H54 (cell line): Measurements from ENCODE around the gene YAP1.
"Not testable (repeated sequence)": the region's sequence is repeated elsewhere in the genome, so short reads cannot be mapped to it uniquely, and the experiment has no call there.

ENCODE experiments used
- DNase-seq: peaks from one replicate; pipeline ENCODE4 v3.0.0; 2011; ENCODE audit warnings: low spot score, mixed read lengths; ENCODE audit not compliant: insufficient read length
- FAIRE-seq: peaks from 3 replicates; lab custom pipeline; 2011; peaks lifted over from hg19 to GRCh38; lab: Jason Lieb, UNC
- POLR2A ChIP-seq: IDR thresholded peaks from 2 replicates; pipeline ENCODE4 v1.6.1; 2011; ENCODE audit warnings: low read depth, mild to moderate bottlenecking, low read length

The YAP1 gene

DNA sequence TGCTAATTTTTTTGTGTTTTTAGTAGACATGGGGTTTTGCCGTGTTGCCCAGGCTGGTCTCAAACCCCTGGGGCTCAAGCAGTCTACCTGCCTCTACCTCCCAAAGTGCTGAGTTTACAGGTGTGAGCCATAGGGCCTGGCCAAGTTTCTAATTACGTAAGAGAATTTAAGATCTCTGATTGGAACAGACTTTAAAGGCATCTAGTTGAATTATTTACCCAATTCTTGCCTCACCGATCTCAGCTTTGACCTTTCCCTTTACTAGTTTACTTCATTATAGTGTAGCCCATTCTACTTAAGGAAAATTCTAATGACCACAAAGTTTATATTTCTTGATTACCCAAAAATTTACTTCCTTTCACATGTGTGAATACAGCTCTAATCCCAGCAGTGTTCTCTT is 81.6 kb downstream of the YAP1 start:
- no peak for TF ChIP-seq POLR2A
- FAIRE-seq, result no peak
- DNase-seq, result no peak

- no peak for DNase-seq
- no peak for TF ChIP-seq POLR2A
Observed at GRCh38 chr11:102192349-102193066, 82.3 kb downstream of the YAP1 start.

GRCh38 chr11:102194257-102194656 is 84.0 kb downstream of the YAP1 start:
- no peak for TF ChIP-seq POLR2A
- DNase-seq (no peak), FAIRE-seq (no peak)

More at GRCh38 chr11:102192349-102193066, 82.3 kb downstream of the YAP1 start:
- no peak for FAIRE-seq

DNA sequence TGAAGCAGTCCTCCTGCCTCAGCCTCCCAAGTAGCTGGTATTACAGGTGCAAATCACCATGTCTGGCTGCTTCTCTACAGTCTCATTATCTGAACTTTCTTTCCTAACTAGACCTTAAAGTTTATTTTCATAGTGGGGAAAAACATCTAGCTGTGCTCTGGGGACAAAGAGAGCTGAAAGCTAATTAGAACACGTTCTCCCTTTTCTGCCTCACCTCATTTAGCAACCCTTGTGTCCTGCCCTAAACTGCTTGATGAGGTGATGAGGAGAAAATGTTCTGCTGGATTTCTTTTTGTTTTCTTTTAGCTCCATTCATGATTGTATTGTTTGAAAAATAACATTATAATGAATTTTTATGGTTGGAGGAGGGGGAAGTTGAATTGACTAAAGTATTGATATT is 84.7 kb downstream of the YAP1 start:
- FAIRE-seq, result no peak
- no peak for TF ChIP-seq POLR2A
- DNase-seq, result no peak

GRCh38 chr11:102196351-102196750 is 86.1 kb downstream of the YAP1 start:
- DNase-seq (no peak), FAIRE-seq (no peak)
- TF ChIP-seq POLR2A, result no peak

- DNase-seq (no peak), FAIRE-seq (no peak)
- TF ChIP-seq POLR2A, result no peak
Observed at GRCh38 chr11:102196816-102197215, 86.6 kb downstream of the YAP1 start.

DNA sequence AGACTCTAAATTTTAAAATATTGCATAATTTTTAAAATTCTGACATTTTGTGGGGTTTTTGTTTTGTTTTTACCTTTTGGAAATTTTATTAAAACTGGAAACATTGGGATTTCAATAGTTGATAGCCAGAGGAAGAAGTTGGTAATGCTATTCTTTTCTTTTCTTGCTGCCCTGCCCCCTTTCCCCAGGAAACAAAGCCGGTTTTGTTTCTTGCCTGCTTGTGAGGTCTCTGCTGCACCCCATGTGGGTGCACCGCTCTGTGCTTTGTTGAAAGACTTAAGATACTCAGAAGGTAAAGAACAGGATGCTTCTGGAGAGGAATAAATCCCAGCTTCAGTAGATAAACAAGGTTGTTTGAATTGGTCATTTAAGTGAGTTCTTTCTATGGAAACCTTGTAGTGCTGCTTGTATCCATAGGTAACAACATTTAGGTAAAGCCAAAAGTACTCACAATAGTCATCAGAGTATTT is 87.5 kb downstream of the YAP1 start:
- no peak for TF ChIP-seq POLR2A
- DNase-seq (no peak), FAIRE-seq (no peak)

GRCh38 chr11:102199673-102200072 is 89.4 kb downstream of the YAP1 start:
- TF ChIP-seq POLR2A, result no peak
- FAIRE-seq, result no peak
- DNase-seq, result no peak

GRCh38 chr11:102200325-102200724 is 90.1 kb downstream of the YAP1 start:
- FAIRE-seq, DNase-seq: not testable (repeated sequence)

- no peak for FAIRE-seq
- TF ChIP-seq POLR2A, result no peak
- no peak for DNase-seq
Observed at GRCh38 chr11:102201776-102202175, 91.5 kb downstream of the YAP1 start.

- DNase-seq (no peak), FAIRE-seq (no peak)
- no peak for TF ChIP-seq POLR2A
Observed at GRCh38 chr11:102202972-102203371, 92.7 kb downstream of the YAP1 start.

DNA sequence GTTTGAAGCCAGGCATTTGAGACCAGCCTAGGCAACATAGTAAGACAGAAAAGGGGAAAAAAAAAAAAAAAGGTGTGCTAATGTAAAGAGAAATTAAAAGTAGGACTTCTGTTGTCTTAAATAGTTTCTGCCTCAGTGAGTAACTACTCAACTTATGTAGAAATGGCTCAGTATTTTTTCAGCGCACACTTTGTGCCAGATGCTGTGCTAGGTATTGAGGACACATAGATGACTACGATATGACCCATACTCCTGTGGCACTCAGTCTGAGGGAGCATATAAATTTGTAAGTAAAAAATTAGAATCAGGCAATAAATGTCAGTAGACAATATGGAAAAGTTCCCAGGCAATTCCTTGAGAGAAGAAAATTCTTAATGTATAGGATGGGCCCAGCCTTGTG is 93.9 kb downstream of the YAP1 start:
- DNase-seq, result no peak
- no peak for TF ChIP-seq POLR2A
- FAIRE-seq, result peak; percentile 15

DNA sequence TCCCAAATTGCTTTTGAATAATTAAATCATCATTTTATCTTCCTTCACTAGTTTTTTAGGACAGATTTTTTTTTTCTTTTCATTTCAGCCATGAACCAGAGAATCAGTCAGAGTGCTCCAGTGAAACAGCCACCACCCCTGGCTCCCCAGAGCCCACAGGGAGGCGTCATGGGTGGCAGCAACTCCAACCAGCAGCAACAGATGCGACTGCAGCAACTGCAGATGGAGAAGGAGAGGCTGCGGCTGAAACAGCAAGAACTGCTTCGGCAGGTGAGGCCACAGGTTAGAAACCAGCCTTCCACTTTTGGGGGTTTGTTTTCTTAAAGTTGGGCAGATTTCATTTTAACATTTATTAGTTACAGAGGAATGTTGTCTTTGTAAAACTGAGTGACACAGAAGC is 95.6 kb downstream of the YAP1 start:
- DNase-seq, result no peak
- no peak for TF ChIP-seq POLR2A
- no peak for FAIRE-seq

GRCh38 chr11:102208835-102209234 is 98.6 kb downstream of the YAP1 start:
- DNase-seq (no peak), FAIRE-seq (no peak)
- TF ChIP-seq POLR2A, result no peak

DNA sequence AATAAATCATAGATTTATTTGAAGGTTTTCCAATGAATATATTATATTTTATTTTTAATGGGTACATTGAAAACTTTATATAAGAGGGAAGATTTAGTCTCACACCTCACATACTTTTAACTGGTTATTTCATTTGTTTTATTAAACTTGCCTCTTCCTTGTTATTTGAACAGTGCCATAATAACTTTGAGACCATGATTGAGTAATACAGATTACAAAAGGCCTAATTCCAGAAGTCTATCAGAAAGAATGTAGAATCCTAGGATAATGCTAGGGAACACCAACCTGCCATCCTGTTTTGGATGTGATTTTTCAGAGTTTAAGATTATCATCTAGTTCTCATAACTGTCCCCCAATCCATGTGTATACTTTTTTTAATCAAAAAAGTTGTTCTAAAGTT is 104.4 kb downstream of the YAP1 start:
- FAIRE-seq (no peak), DNase-seq (no peak)
- no peak for TF ChIP-seq POLR2A
